Coronary artery (tissue), 2 donors: Measurements from ENCODE around the gene CFAP298.
"Not testable (repeated sequence)": the region's sequence is repeated elsewhere in the genome, so short reads cannot be mapped to it uniquely, and the experiment has no call there.

Experiments used
- DNase-seq: peaks from one replicate; pipeline ENCODE4 v3.0.0-alpha.2; 2017; ENCODE audit warnings: low spot score
- H3K27ac ChIP-seq, 2 donors: fragments of 200-600 bp; sonication (generic); one replicate each; pipeline ENCODE4 v1.5.1; 2016 to 2019
- H3K4me3 ChIP-seq: fragments of 200-600 bp; sonication (generic); 2 replicates; pipeline ENCODE4 v1.5.1; 2016; ENCODE audit warnings: mild to moderate bottlenecking, moderate library complexity
- CTCF ChIP-seq: fragments of 200-600 bp; sonication (generic); IDR thresholded peaks from one replicate; pipeline ENCODE4 v1.5.1; 2019; ENCODE audit warnings: antibody characterized with exemption

CFAP298 gene

DNA sequence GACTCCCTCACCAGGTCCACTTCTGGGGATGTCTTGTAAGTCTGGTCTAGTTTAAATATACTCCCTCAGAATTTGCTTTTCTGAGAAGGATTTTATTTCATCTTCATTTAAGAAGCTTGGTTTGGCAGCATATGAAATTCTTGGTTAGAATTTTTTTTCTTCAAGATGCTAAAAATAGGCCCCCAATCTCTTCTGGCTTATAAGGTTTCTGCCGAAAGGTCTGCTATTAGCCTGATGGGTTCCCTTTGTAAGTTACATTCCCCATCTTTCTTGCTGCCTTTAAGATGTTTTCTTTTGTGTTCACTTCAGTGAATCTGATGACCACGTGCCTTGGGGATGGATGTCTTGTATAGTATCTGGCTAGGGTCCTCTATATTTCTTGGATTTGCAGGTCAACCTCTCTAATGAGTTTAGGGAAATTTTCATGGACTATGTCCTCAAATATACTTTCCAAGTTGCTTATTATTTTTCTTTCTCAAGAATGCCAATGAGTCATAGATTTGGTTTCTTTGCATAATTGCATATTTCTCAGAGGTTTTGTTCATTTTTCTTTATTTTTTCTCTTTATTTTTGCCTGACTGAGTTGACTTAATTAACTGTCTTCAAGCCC, 46.2 kb downstream of the CFAP298 start:
- DNase-seq, result no peak
- no peak overlapping the region for H3K4me3 ChIP-seq
- peak overlapping the region; percentile 42 to 69 for H3K27ac ChIP-seq
- TF ChIP-seq CTCF, result no peak

GRCh38 chr21:32562915-32563314, 49.3 kb downstream of the CFAP298 start:
- peak overlapping the region; percentile 63 to 70 for H3K27ac ChIP-seq
- no peak overlapping the region for H3K4me3 ChIP-seq
- TF ChIP-seq CTCF, result no peak
- no peak for DNase-seq

DNA sequence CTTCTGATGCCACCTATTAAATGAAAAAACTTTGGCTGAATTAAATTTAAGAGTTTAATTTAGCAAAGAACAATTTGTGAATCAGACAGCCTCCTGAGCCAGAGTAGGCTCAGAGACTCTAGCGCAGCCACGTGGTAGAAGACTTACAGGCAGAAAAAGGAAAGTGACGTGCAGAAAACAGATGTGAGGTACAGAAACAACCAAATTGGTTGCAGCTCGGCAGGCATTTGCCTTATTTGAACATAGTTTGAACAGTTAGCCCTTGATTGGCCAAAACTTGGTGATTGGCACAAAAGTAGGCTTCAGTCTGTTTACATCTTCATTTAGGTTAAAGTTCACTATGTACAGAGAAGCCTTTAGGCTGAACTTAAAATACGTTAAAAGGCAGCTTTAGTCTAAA, 49.8 kb downstream of the CFAP298 start:
- H3K27ac ChIP-seq, result peak overlapping the region; percentile 63 to 70
- TF ChIP-seq CTCF, result no peak
- no peak for DNase-seq

DNA sequence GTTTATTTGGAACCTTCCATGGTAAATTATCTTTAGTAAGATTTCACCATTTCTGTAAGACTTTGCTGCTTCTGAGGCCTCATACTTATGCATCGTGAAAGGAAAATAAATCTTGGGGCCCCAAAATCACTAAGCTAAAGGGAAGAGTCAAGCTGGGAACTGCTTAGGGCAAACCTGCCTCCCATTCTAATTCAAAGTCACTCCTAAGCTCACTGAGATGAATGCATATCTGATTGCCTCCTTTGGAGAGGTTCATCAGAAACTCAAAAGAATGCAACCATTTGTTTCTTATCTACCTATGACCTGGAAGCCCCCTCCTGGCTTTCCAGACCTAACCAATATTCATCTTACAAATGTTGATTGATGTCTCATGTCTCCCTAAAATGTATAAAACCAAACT, 50.7 kb downstream of the CFAP298 start:
- DNase-seq, H3K4me3 ChIP-seq: not testable (repeated sequence)
- H3K27ac ChIP-seq, result peak overlapping the region in 1 of 2 donors; percentile 63

More for the DNA sequence above, 49.8 kb downstream of the CFAP298 start:
- no peak overlapping the region for H3K4me3 ChIP-seq

- H3K4me3 ChIP-seq, result no peak overlapping the region
- DNase-seq, result no peak
- no peak for TF ChIP-seq CTCF
Observed at GRCh38 chr21:32560896-32561295, 51.3 kb downstream of the CFAP298 start.

DNA sequence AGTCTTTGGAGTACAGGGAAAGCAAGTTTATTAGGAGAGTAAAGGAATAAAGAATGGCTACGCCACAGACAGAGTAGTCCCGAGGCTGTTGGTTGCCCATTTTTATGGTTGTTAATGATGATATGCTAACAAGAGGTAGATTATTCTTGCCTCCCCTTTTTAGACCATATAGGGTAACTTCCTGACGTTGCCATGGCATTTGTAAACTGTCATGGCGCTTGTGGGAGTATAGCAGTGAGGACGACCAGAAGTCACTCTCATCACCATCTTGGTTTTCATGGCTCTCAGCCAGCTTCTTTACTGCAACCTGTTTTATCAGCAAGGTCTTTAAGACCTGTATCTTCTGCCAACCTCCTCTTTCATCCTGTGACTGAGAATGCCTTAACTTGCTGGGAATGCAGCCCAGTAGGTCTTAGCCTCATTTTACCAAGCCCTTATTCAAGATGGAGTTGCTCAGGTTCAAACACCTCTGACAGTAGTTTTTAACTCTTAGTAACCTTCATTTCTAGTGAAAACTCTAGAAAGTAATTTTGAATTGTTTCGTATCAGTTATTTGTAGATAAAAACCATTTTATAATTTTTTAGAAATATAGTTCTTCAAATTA, 53.1 kb downstream of the CFAP298 start:
- TF ChIP-seq CTCF, result no peak
- Histone ChIP-seq H3K27ac (no peak overlapping the region), H3K4me3 (no peak overlapping the region)
- no peak for DNase-seq

More at GRCh38 chr21:32560896-32561295, 51.3 kb downstream of the CFAP298 start:
- no peak overlapping the region for H3K27ac ChIP-seq

- no peak for TF ChIP-seq CTCF
Observed at GRCh38 chr21:32558106-32558505, 54.1 kb downstream of the CFAP298 start.

More at GRCh38 chr21:32558106-32558505, 54.1 kb downstream of the CFAP298 start:
- no peak overlapping the region for H3K4me3 ChIP-seq
- no peak overlapping the region for H3K27ac ChIP-seq
- DNase-seq, result no peak
